Skin epidermis (tissue), 12 donors: ENCODE data around the gene MUC5B.
"Not testable (repeated sequence)": the region's sequence is repeated elsewhere in the genome, so short reads cannot be mapped to it uniquely, and the experiment has no call there.

Source experiments
- H3K27ac ChIP-seq, 21 experiments: fragments of 200-600 bp; sonication (generic) in 11 of 21; one replicate each; pipeline ENCODE4 v1.5.0; 2020; ENCODE audit warnings: mild to moderate bottlenecking in 3 of 21, inconsistent platforms in 2 of 21, moderate library complexity in 2 of 21
- H3K4me3 ChIP-seq, 7 experiments: fragments of 200-600 bp; sonication (generic) in 2 of 7; one replicate each; pipeline ENCODE4 v1.5.0; 2020; ENCODE audit warnings: inconsistent platforms in 2 of 7, mild to moderate bottlenecking in 2 of 7, moderate library complexity in 1 of 7

MUC5B gene

DNA sequence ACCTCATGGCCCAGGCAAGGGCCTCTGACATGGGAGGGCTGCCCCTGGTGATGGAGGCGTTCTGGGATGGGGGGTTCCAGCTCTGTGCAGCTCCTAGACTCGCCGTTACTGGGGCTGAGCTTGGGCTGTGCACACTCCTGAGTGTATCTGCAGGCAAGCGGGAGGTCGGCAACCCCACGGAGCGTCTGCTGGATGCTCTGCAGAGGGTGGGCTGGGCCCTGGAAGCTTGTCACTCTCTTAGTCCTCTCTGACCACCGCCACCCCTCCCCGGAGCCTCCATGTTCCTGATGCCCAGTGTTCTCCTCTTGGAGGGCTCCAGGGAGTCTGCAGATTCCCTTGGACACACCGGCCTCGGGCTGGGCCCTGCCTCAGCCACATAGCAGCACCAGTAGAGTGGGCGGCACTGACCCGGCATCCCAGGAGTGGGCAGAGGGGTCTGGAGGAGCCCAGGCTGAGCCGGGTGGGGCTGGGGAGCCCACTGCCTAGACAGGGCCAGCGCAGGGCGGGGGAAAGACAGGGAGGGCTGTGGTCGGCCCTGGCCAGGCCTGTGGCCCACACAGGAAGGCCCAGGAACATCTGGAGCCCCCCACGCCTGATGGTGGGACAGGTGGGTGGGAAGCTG, 20.6 kb upstream of the MUC5B start:
- Histone ChIP-seq H3K4me3 (no peak overlapping the region), H3K27ac (no peak overlapping the region)

DNA sequence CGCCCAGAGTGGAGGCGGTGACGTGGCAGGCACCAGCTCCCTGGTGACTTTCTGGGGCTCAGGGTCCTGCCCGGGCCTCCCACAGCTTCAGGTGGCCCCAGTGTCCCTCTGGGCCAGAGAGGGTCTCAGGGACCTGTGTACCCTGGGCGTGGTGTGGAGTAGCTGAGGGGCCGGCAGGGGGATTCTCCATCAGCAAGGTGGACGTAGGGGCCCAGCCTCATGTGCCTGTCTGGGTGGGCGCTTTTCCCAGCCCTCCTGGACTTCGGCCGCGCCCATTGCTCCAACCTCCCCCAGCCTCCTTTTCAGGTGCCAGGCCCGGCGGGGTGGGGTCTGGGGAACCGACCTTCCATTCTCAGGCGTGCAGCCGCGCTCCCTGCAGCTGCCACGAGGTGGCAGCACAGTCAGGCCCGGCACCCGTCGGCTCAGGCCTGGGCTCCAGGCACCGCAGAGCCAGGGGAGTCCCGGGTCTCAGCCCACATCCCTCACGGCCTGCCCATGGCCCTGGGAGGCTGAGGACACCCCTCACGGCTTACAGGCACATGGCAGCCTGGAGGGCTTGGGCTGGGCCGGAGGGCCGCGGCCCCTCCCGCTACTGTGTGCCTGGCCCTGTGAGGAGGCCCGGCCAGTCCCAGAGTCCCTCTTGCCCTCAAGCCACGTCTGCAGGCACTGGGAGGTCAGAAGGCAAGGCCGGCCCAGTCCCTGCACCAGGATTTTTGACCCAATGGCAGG, 19.9 kb upstream of the MUC5B start:
- no peak overlapping the region for H3K27ac ChIP-seq
- no peak overlapping the region for H3K4me3 ChIP-seq

DNA sequence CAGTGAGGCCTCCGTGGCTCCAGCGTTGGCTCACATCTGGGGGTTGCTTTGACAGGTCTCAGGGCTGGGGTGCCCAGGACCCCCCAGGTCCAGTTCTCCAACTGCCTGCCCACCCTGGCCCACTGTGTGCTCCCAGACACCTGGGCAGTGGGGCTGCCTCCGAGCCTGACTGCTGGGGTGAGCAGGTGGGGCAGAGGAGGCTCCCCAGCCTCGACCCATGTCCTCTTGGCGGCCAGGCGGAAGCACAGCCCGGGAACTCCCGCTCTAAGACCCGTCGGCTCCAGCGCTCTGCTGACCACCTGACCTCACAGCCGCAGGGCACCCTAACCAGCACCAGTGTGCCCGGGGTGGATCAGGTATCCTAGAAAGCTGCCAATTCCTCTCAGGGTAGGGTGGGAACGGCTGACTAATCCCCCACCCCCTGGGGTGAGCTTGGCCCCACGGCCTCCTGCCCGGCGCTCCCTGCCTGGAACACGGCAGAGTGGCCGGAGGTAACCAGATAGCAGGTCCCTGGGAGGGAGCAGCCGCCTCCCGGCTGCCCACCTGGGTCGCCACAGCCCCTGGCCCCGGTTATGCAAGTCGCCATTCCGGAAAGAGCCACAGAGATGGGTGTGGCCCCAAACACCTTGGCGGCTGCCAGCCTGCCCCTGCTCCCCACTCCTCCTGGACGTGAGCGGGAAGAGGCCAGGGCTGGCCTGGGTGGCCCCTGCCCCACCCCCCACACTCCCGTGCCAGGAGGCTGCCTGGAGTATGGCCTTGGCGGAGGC, 19.2 kb upstream of the MUC5B start:
- no peak overlapping the region for H3K27ac ChIP-seq
- H3K4me3 ChIP-seq = no peak overlapping the region

DNA sequence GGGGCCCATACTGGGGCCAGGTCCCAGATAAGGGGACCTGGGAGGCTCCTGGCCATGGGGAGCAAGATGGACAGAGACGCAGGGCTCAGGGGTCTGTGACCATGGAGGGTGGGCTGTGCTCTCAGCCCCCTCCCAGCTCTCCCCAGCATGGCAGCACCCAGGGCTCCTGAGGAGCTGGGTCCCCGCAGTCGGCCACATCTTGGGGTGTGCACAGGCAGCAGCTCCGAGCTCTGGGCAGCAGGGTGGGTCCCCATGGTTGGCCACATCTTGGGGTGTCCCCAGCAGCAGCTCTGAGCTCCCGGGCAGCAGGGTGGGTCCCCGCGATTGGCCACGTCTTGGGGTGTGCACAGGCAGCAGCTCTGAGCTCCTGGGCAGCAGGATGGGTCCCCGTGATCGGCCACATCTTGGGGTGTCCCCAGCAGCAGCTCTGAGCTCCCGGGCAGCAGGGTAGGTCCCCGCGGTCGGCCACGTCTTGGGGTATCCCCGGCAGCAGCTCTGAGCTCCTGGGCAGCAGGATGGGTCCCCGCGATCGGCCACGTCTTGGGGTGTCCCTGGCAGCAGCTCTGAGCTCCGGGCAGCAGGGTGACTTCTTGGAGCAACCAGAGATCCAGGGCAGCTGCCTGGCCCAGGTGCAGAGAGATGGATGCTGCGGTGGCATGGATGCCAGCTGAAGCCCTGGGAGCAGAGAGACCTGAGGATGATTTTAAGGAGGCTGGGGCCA, 18.3 kb upstream of the MUC5B start:
- Histone ChIP-seq H3K4me3 (no peak overlapping the region), H3K27ac (no peak overlapping the region)

DNA sequence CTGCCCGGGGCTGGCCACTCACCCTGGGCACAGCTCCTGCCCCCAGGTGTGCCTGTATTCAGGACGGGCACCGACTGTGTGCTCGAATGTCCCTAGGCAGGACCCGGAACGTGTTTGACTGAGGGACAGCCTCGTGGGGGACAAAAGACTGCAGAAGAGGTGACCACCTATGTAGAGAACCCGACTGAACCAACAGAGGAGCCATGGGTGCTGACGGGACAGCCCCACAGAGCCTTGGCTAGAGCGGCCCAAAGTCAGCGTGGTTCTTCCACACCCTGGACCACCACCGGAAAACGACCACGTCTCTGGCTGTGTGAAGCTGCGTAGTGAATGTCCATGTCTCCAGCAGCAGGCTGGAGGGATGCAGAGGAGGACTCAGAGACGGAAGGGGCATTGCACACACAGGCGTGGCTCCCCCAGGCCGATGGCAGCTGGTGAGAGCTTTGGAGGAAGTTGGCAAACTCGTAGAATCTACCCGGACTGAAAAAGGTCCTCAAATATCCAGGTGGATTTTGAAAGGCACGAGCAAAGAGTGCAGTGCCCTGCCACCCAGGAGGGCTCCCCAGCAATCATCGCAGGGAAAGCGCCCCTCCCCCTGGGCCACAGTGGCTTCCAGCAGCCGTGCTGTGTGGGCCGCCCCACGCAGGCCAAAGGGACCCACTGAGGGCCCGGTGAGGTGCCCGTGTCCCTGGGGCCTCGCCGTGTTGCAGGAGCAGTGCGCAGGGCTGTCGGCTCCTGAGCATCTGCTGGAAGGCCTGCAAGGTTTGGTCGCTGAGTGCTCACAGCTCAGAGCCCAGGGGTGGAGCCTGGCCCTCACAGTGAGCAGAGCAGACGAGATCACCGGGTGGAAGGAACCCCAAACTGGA, 17.5 kb upstream of the MUC5B start:
- H3K4me3 ChIP-seq = no peak overlapping the region
- H3K27ac ChIP-seq = no peak overlapping the region

- no peak overlapping the region for H3K27ac ChIP-seq
These were observed 16.9 kb upstream of the MUC5B start for GRCh38 chr11:1205987-1206331.

GRCh38 chr11:1206391-1207271, 16.2 kb upstream of the MUC5B start:
- no peak overlapping the region for H3K4me3 ChIP-seq
- H3K27ac ChIP-seq = no peak overlapping the region

More at GRCh38 chr11:1205987-1206331, 16.9 kb upstream of the MUC5B start:
- no peak overlapping the region for H3K4me3 ChIP-seq

DNA sequence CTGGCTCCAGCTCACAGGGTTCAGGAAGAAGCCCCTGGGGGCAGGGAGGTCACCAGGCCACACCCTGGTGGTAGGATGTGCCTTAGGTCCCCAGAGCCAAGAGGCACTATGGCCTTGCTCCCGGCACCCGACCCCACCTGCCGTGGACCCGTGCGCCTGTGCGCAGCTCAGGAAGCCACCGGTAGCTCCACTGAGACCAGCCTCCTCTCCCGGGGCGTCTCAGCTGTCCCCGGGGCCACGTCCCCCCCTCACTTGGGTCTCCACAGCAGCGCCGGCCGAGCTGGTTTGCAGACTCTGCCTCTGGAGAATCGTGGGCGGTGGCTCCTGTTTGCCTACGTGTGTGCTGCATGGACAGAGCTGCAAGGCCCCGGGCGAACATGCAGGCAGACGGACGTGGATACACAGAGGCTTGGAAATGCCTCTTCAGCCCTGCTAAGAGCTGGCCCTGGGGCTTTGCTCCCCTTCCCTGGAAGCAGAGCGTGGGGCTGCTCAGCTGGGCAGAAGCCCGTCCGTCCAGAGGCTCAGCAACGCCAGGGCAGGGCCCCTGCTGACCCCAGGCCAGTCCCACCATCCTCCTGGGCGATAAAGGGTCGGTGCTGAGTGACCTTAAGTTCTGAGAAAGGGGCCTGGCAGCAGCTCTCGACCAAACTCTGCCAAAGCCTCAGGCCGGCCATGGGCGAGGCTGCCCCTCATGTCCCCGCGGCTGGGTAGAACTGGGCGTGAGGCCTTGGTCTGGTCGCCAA, 15.3 kb upstream of the MUC5B start:
- Histone ChIP-seq H3K27ac (no peak overlapping the region), H3K4me3 (no peak overlapping the region)

GRCh38 chr11:1208144-1208393, 14.8 kb upstream of the MUC5B start:
- Histone ChIP-seq H3K27ac (no peak overlapping the region), H3K4me3 (no peak overlapping the region)

DNA sequence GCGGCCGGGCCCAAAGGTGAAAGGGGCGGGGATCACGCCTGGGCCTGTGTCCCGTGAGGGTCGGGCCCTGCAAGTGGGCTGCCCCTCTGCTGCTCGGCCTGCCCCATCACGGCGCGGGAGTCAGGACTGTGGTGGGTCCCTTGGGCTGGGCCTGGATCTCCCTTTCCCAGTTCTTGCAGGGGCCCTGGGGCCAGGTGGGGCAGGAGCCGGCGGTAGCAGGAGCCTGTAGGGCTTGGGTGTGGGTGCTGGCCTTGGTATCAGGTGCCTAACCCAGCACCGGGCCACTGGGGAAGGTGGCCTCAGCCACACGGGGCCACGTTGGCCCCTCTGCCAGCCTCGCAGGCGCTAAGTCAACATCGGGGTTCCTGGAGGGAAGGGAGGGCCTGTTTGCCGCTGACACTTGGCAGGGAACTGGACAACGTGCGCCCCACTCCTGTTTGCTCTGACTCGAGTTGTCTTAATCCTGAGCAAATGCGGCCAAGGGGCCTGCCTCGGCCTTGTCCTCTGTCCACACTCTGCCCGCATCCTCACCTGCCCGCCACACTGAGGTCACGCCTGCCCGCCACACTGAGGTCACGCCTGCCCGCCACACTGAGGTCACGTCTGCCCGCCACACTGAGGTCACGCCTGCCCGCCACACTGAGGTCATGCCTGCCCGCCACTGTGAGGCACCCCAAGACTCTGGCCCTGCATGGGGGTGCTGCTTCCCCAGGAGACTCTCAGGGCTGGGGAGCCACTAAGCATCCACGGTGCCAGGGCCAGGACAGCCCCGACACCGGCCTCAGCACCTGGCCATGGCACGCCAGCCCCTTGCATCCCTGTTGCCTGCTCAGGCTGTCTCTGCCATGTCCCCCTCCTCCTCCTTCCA, 14.2 kb upstream of the MUC5B start:
- no peak overlapping the region for H3K4me3 ChIP-seq

DNA sequence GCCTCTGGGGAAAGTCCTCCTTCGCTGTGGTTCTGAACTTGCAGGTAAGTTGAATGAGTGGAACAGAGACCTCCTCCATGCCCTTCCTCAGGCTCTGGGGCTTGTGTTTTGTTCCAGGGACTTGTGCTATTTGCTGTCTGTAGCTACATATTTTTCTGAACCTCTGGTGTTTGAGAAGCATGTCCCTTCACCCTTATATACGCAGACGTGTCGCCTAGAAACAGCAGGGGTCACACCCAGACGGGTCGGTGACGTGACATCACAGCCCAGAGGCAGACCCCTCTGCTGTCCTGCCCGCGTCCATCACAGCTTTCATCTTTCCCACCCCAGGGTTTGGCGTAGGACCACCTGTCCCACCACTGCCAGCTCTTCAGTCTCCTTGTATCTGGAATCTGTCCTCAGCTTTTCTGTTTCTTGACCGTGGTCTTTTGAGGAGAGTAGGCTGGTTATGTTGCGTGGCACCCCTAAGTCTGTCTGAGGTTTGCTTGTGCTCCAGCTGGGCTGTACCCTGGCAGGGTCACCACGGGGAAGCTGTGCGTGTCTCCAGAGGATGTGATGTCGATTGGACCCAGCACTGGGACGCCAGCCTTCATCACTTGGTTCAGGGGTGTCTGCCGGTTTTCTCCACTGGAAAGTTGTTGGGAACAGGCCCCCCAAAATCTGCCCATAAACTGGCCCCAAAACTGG, 13.4 kb upstream of the MUC5B start:
- H3K4me3 ChIP-seq = no peak overlapping the region
- H3K27ac ChIP-seq = no peak overlapping the region

More for the DNA sequence above, 14.2 kb upstream of the MUC5B start:
- no peak overlapping the region for H3K27ac ChIP-seq

- no peak overlapping the region for H3K27ac ChIP-seq
- no peak overlapping the region for H3K4me3 ChIP-seq
These were observed 11.0 kb upstream of the MUC5B start for GRCh38 chr11:1211838-1212237.

DNA sequence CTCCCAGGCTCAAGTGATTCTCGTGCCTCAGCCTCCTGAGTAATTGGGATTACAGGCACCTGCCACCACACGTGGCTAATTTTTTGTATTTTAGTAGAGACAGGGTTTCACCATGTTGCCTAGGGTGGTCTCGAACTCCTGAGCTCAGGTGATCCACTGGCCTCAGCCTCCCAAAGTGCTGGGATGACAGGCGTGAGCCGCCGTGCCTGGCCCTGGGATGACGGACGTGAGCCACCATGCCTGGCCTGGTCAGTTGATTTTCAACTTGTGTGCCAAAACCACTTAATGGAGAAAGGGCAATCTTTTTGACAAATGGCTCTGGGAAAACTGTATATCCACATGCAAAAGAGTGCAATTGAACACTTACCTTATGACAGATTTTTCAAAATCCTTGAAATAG, 7.0 kb upstream of the MUC5B start:
- not testable (repeated sequence) for H3K4me3 ChIP-seq, H3K27ac ChIP-seq

GRCh38 chr11:1217151-1217550, 5.7 kb upstream of the MUC5B start:
- no peak overlapping the region for H3K27ac ChIP-seq
- H3K4me3 ChIP-seq = no peak overlapping the region

DNA sequence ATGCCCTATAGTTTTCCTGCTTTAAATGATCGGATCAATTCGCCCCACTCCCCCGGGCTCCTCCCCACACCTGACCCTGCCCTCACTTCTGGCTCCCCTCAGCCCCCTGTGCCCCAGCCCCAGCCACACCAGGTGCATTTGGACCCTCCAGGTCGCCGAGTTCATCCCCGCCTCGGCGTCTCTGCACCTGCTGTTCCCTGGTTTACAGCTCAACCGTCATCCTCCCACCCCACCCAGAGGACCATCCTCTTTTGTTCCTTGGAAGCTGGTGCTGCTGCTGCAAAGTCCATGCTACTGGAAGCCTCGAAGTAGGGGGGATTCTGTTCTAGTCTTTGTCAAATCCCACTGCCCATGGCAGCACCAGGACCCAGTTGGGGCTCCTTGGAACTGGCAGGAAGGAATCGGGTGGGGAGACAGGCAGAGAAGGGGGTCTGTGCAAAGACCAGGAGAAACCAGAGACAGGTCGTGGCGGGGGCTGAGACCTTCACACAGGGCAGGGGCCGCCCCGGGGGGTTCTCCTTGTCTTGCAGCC, 4.5 kb upstream of the MUC5B start:
- Histone ChIP-seq H3K4me3 (no peak overlapping the region), H3K27ac (no peak overlapping the region)

- no peak overlapping the region for H3K27ac ChIP-seq
- H3K4me3 ChIP-seq = no peak overlapping the region
These were observed 3.9 kb upstream of the MUC5B start for GRCh38 chr11:1218788-1219445.
